ENCODE measurements around the gene PRPH. TPM values are rescaled to one million over a fixed set of nuclear protein-coding genes. Genes with fewer than 3 reads are reported as not detected.
"Not testable (repeated sequence)": the region's sequence is repeated elsewhere in the genome, so short reads cannot be mapped to it uniquely, and the experiment has no call there.

Gene PRPH
- total and polyA plus RNA-seq, 2 of the 4 experiments (the other 2 are of a cell fraction) = not detected

GRCh38 chr12:49320411-49321103, 25.6 kb downstream of the PRPH start:
- H4K8ac ChIP-seq (ENCODE audit: low read depth in 2 of 2, low read length in 2 of 2); DNase-seq; H2BK20ac ChIP-seq (ENCODE audit: low read depth, low read length); H3K56ac ChIP-seq (ENCODE audit: extremely low read depth, insufficient read depth, low read length); dilution Hi-C loops (cut with HindIII; ENCODE audit: low sequenced_read_pairs, unreplicated experiment); H2AFZ ChIP-seq (replicated peaks; ENCODE audit: low read length, poor library complexity); H3K4ac ChIP-seq (ENCODE audit: low read depth, low read length); intact Hi-C loops (cut with micrococcal nuclease); H2BK120ac ChIP-seq (ENCODE audit: low read depth, low read length); BruUV-seq (replicated peaks); H2BK15ac ChIP-seq (ENCODE audit: low read depth, low read length); H4K5ac ChIP-seq (ENCODE audit: low read depth, low read length); H3K14ac ChIP-seq (replicated peaks; ENCODE audit: low read depth, low read length); H3K27ac ChIP-seq (ENCODE audit: insufficient read depth, low read length); H3K36me3 ChIP-seq (ENCODE audit: control insufficient read depth, insufficient read depth, low read length); H2AK9ac ChIP-seq (replicated peaks; ENCODE audit: low read depth, low read length, poor library complexity); H3K9me3 ChIP-seq (ENCODE audit: control insufficient read depth, insufficient read depth, low read length); H3K23ac ChIP-seq (ENCODE audit: low read depth, low read length); H2AK5ac ChIP-seq (ENCODE audit: low read depth, low read length); H4K20me1 ChIP-seq (ENCODE audit: insufficient read depth, low read length); ATAC-seq (ENCODE audit: low read depth); POLR2A ChIA-PET (ENCODE audit: unreplicated experiment); CTCF ChIA-PET; H3K4me2 ChIP-seq (ENCODE audit: low read depth, low read length); H3K18ac ChIP-seq (ENCODE audit: low read depth, low read length); H4K91ac ChIP-seq (ENCODE audit: insufficient read depth, low read depth, low read length); H3K27me3 ChIP-seq (ENCODE audit: control insufficient read depth, insufficient read depth, low read length); H3K4me3 ChIP-seq (ENCODE audit: insufficient read depth, low read depth, low read length); H3K9me1 ChIP-seq (ENCODE audit: insufficient read depth, low read length); H3K4me1 ChIP-seq (ENCODE audit: control insufficient read depth, insufficient read depth, low read length); in situ Hi-C loops (cut with MboI; ENCODE audit: low sequenced_read_pairs); H2BK5ac ChIP-seq (ENCODE audit: low read depth, low read length, poor library complexity, severe bottlenecking); H3K9ac ChIP-seq (ENCODE audit: low read depth, low read length): not testable (repeated sequence)
- WGBS, 2 experiments (ENCODE audit: extremely low coverage in 2 of 2, insufficient read length in 1 of 2) = 86% methylated on average over 8 of the region's 9 CpGs; no CpG with 5 or more reads in 1 of the 2 experiments
- peaks cover 9 to 25% of the 10 kb centered on the region in 2 experiments; a peak in 3 of 4 replicates for H3K79me1 ChIP-seq (ENCODE audit: low read depth in 1 of 2, low read length in 2 of 2)
